ENCODE measurements around the gene OSBPL10.

DNA sequence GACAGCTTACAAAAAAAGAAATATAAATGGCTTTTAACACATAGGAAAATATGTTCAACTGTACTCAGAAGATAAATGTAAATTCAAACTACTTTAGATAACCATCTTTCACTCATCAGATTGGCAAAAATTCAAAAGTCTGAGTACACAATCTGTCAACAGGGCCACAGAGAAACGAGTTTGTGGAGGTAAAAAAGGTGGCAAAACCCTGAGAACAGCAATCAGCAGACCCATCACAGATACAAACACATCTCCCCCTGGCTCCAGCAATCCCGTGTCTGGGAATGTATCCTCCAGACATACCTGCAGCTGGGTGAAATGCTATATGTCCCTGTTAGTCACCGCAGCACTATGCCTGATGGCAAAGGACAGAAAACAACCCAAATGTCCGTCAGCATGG is 149.5 kb downstream of the OSBPL10 start:
- TF ChIP-seq, protein P1, sequence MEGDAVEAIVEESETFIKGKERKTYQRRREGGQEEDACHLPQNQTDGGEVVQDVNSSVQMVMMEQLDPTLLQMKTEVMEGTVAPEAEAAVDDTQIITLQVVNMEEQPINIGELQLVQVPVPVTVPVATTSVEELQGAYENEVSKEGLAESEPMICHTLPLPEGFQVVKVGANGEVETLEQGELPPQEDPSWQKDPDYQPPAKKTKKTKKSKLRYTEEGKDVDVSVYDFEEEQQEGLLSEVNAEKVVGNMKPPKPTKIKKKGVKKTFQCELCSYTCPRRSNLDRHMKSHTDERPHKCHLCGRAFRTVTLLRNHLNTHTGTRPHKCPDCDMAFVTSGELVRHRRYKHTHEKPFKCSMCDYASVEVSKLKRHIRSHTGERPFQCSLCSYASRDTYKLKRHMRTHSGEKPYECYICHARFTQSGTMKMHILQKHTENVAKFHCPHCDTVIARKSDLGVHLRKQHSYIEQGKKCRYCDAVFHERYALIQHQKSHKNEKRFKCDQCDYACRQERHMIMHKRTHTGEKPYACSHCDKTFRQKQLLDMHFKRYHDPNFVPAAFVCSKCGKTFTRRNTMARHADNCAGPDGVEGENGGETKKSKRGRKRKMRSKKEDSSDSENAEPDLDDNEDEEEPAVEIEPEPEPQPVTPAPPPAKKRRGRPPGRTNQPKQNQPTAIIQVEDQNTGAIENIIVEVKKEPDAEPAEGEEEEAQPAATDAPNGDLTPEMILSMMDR (IDR thresholded peaks at IDR 0.05): no peak
- TF ChIP-seq POLR2A (IDR thresholded peaks at IDR 0.05): no peak
